Liver (tissue), 3 donors: ENCODE data around the gene PIP.

Source experiments
- ATF3 ChIP-seq: IDR thresholded peaks from 2 replicates; pipeline ENCODE4 v1.6.1; 2016; ENCODE audit warnings: antibody characterized with exemption
- CTCF ChIP-seq: fragments of 150-350 bp; IDR thresholded peaks from 2 replicates; pipeline ENCODE4 v1.5.1; 2017; ENCODE audit warnings: improper control_type of control experiment, low read depth, low read length; ENCODE audit not compliant: missing input control
- GABPA ChIP-seq, 2 donors: IDR thresholded peaks in 1 of 2; conservative IDR thresholded peaks in 1 of 2; 2 replicates each; pipeline ENCODE4 v1.6.1; 2016; ENCODE audit warnings: antibody characterized with exemption in 2 of 2, mild to moderate bottlenecking in 1 of 2, moderate library complexity in 1 of 2
- HNF4G ChIP-seq: IDR thresholded peaks from 2 replicates; pipeline ENCODE4 v1.6.1; 2016; ENCODE audit warnings: antibody characterized with exemption
- RAD21 ChIP-seq, 2 donors: IDR thresholded peaks; 2 replicates each; pipeline ENCODE4 v1.6.1; 2016; ENCODE audit warnings: antibody characterized with exemption in 2 of 2, mild to moderate bottlenecking in 2 of 2
- REST ChIP-seq: IDR thresholded peaks from 2 replicates; pipeline ENCODE4 v1.6.1; 2016; ENCODE audit warnings: antibody characterized with exemption, mild to moderate bottlenecking
- TAF1 ChIP-seq: conservative IDR thresholded peaks from 2 replicates; pipeline ENCODE4 v1.6.1; 2016; ENCODE audit warnings: antibody characterized with exemption, mild to moderate bottlenecking
- ZBTB33 ChIP-seq: IDR thresholded peaks from 2 replicates; pipeline ENCODE4 v1.6.1; 2016; ENCODE audit warnings: antibody characterized with exemption
- donor health status: healthy.
- donor health status: healthy.

- TF ChIP-seq CTCF (no peak), HNF4G (no peak), REST (no peak), TAF1 (no peak), ZBTB33 (no peak), ATF3 (no peak), GABPA (IDR thresholded peaks at IDR 0.05 in 1 of 2, conservative IDR thresholded peaks at IDR 0.05 in 1 of 2) (no peak), RAD21 (IDR thresholded peaks at IDR 0.05) (no peak)
These were observed 16.2 kb downstream of the PIP start for GRCh38 chr7:143148050-143148449.
